Measurements from ENCODE around the gene MYO10.
"Not testable (repeated sequence)": the region's sequence is repeated elsewhere in the genome, so short reads cannot be mapped to it uniquely, and the experiment has no call there.

The MYO10 gene

DNA sequence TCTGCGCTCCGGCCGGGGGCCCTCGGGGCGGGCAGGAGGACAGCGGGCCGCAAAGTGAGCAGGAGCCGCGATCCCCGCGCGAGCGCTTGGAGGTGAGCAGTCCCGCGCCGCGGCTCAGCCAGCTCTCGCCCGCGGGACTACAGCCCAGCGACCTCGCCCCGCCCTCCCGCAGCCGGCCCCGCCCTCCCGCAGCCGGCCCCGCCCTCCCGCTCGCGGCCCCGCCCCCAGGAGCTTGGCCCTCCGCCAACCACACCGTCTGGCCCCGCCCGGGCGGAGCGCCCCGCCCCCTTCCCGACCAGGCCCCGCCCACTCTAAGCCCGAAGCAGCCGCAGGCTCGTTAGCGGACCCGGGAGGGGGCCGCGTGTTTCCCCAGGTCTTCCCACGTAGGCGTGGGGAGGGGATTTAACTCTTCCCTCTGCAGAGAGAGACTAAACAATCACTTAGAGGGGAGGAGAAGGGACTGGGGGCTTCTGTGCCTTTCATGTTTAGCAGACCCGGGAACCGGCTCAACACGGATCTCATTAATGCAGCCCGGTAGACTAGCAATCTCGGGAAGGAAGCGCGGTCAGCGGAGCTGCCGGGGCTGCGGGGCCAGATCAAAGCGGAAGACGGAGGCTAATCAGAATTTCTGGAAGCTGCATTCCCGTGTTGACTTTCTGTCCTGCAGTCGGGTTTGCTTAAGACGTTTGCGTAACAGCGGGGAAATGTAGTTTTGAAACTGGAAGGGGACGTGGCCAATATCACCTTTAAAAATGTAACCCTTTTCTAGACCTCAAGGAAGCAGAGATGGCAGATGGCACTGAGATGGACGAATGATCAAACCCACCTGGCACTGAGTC is at the start of gene MYO10:
TSS of gene MYO10 (minus strand) at position 139 of the 839 bp plus-strand sequence. CDS start 480 bp downstream, outside the sequence.
- Histone ChIP-seq H3K27ac (peak within 1 kb of the TSS; percentile 41 to 79), H3K4me3 (peak within 1 kb of the TSS; percentile 92)
- TF ChIP-seq, protein P1, sequence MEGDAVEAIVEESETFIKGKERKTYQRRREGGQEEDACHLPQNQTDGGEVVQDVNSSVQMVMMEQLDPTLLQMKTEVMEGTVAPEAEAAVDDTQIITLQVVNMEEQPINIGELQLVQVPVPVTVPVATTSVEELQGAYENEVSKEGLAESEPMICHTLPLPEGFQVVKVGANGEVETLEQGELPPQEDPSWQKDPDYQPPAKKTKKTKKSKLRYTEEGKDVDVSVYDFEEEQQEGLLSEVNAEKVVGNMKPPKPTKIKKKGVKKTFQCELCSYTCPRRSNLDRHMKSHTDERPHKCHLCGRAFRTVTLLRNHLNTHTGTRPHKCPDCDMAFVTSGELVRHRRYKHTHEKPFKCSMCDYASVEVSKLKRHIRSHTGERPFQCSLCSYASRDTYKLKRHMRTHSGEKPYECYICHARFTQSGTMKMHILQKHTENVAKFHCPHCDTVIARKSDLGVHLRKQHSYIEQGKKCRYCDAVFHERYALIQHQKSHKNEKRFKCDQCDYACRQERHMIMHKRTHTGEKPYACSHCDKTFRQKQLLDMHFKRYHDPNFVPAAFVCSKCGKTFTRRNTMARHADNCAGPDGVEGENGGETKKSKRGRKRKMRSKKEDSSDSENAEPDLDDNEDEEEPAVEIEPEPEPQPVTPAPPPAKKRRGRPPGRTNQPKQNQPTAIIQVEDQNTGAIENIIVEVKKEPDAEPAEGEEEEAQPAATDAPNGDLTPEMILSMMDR (IDR thresholded peaks at IDR 0.05) = no peak
- DNase-seq (ENCODE audit: low spot score) = peak; percentile 80

DNA sequence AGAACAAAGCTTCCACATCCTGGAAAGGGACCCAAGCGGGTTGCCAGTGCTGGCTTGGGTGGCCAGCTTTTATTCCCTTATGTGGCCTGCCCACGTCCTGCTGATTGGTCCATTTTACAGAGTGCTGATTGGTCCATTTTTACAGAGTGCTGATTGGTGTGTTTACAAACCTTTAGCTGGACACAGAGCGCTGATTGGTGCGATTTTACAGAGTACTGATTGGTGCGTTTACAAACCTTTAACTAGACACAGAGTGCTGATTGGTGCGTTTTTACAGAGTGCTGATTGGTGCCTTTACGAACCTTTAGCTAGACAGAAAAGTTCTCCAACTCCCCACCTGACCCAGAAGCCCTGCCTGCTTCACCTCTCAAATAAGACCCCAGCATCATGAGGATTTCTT is 49.2 kb upstream of the MYO10 start:
- DNase-seq (ENCODE audit: low spot score); H3K27ac ChIP-seq; H3K4me3 ChIP-seq: not testable (repeated sequence)

DNA sequence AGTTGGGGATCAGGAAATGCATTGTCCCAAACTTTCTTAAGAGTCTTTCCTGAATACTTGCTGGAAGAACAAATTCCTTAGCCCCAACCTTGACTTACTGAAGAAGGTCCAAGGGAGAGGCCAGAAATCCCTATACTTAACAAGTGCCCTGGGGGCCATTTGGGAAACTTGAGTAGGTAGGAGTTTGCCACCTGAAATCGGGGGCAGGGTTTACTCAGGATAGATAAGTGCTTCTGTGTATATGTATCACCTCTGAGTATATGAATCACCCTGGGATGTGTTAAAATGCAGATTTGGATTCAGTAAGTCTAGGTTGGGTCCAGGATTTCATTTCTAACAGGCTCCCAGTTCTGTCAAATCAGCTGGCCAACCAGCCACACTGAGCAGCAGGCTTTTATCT is 47.9 kb upstream of the MYO10 start:
- no peak overlapping the region for H3K27ac ChIP-seq
- no peak for DNase-seq (ENCODE audit: low spot score)
- no peak overlapping the region for H3K4me3 ChIP-seq
- TF ChIP-seq, protein P1 (IDR thresholded peaks at IDR 0.05) = no peak

DNA sequence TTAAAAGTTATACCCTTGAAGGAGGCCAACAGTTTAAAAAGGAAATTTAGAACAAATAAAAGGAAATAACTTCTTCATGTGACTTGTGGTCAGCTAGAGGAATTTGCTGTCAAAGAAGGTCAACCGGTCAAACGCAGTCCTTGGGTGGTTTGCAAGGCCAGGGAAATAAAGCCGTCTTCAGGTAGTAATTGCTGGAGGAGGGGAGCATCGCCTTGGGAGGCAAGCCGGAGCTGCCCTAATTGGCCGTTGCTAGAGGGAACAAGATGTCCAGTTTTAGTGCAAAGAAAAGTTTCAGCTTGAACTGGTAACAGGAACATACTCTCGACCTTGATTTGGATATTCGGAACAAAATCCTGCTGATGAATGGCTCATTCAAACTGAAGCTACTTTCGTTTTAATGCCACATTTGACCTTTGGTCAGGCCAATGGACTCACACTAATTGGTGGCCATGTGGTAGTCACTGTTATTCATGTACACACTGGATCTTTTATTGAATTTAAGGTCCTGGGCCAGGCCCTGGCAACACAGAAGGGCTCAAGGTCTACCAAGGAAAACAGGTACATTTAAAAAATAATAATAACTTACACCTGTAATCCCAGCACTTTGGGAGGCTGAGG is 47.0 kb upstream of the MYO10 start:
- DNase-seq (ENCODE audit: low spot score) = no peak
- H3K27ac ChIP-seq = no peak overlapping the region
- no peak overlapping the region for H3K4me3 ChIP-seq
- TF ChIP-seq, protein P1 (IDR thresholded peaks at IDR 0.05) = no peak

DNA sequence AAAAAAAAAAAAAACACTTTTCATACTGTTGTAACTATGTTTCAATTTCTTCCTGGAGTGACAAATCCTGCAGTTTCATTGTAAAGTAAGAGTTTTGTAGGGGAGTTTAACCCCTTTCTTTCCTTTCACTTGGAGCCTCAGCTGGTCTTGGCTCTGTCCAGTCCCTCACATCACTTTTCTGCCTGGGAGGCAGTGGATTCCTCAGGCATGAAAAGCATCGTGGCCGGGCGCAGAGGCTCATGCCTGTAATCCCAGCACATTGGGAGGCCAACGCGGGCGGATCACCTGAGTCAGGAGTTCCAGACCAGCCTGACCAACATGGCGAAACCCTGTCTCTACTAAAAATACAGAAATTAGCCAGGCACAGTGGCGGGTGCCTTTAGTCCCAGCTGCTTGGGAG is 45.6 kb upstream of the MYO10 start:
- H3K27ac ChIP-seq = no peak overlapping the region
- TF ChIP-seq, protein P1 (IDR thresholded peaks at IDR 0.05) = no peak
- DNase-seq (ENCODE audit: low spot score) = no peak

DNA sequence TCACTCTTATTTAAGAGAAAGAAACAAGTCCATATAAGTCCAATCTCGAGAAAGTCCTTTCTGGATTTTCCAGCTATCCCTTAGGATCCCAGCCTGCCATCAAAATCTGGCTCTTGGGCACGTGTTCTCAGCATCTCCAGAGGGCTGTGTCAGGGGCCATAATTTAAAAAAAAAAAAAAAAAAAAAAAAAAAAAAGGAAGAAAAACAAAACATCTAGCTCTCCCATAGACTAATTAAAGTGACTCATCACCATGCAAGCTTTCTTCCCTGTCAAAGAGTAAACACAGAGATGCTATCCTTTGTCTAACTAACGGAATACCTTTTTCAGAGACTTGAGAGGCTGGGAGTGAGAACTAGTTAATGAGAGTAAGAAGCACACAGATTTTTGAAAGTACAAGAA is 44.9 kb upstream of the MYO10 start:
- TF ChIP-seq, protein P1 (IDR thresholded peaks at IDR 0.05) = no peak
- no peak for DNase-seq (ENCODE audit: low spot score)
- no peak overlapping the region for H3K27ac ChIP-seq
- no peak overlapping the region for H3K4me3 ChIP-seq

More for the DNA sequence above, 45.6 kb upstream of the MYO10 start:
- no peak overlapping the region for H3K4me3 ChIP-seq

DNA sequence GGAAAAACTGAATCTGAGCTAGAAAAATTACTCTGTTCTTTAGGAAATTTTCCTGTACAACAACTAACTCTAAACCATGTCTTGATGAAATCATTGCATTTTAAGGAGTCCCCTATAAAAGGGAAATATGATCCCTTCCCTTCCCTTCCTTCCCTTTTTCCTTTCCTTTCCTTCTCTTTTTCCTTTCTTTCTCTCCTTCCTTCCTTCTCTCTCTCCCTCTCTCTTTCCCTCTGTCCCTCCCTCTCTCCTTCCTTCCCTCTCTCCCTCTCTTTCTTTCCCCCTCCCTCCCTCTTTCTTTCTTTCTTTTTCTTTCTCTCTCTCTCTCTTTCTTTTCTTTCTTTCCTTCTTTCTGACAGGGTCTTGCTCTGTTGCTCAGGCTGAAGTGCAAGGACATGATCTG is 42.2 kb upstream of the MYO10 start:
- no peak for DNase-seq (ENCODE audit: low spot score)
- TF ChIP-seq, protein P1 (IDR thresholded peaks at IDR 0.05) = no peak
- H3K4me3 ChIP-seq = no peak overlapping the region
- no peak overlapping the region for H3K27ac ChIP-seq
